ENCODE measurements around the gene ABCA10.

The ABCA10 gene

DNA sequence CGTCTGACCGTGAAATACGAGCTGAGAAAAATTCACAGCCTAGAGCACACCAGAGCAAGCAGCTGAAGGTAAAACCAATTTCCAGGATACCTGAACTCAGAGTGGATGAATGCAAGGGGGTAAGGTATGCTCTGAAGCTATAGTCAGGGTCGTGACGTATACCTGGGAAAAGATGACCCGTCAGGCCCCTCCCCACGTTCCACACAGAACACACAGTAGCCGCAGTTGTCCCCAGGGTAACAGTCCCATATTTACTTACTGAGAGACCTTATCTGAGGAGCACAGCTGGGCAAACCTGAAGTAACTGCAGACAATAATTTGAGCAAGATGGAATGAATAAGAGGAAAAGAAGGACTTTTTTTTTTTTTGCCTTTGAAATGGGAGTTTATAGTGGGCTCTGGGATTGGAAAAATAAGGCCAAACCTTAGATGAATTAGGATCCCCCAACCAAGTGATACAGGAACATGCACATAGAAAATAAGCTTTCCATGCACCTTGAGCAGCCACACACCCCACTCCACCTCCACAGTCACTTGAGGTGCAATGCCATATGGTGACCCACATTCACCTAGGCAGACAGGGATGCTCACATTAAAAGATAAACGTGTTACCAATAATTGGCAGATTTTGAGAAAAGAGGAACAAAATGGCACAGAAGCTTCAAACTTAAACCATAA is 124.9 kb downstream of the ABCA10 start:
- DNase-seq (ENCODE audit: low read depth in 2 of 2), result no peak

DNA sequence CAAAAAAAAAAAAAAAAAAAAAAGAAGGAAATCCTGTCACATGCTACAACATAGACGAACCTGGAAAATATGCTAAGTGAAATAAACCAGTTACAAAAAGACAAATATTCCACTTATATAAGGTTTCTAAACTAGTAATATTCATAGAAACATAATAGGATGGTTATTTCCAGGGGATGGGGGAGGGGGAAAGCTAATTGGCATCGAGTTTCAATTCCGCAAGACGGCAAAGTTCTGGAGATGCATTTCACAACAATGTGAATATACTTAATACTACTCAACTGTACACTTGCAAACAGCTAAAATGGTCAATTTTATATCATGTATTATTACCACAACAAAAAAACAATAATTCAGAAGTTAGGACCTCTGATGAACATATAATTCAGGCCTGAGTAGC is 130.0 kb downstream of the ABCA10 start:
- no peak for DNase-seq (ENCODE audit: low read depth in 2 of 2)
